ENCODE results near the gene METAP2. TPM values are rescaled to one million over a fixed set of nuclear protein-coding genes. Genes with fewer than 3 reads are reported as not detected.

The METAP2 gene
- total and polyA plus RNA-seq, 2 of the 8 experiments (the other 6 are each of a cell fraction or from before 2014, with no cell fraction given), result 41.3 to 114 TPM

GRCh38 chr12:95547522-95548055 is 73.6 kb downstream of the METAP2 start:
- Histone ChIP-seq H4K91ac (replicated peaks; ENCODE audit: insufficient read length, low read length) (peak overlapping the region; percentile 97), H3K36me3 (ENCODE audit: control insufficient read depth in 2 of 4, insufficient read depth in 4 of 4, low read length in 3 of 4) (peaks cover 0 to 5% (median under 1%) of the 10 kb centered on the region in 4 experiments; a peak in 2 of 8 replicates), H3K4me2 (ENCODE audit: insufficient read depth in 1 of 2, low read depth in 2 of 2, low read length in 2 of 2) (peak overlapping the region; percentile 77 to 97), H2BK12ac (ENCODE audit: low read depth, low read length) (no peak overlapping the region), H4K5ac (ENCODE audit: insufficient read length, low read depth, low read length) (peak overlapping the region; percentile 25), H3K9me3 (ENCODE audit: insufficient read depth in 2 of 2, low read depth in 1 of 2, low read length in 1 of 2) (no peaks in the 10 kb centered on the region), H3K27me3 (replicated peaks in 1 of 4; ENCODE audit: control insufficient read depth in 3 of 4, extremely low read depth in 1 of 4, insufficient read depth in 3 of 4, low read length in 3 of 4) (no peaks in the 10 kb centered on the region), H2BK15ac (ENCODE audit: low read length) (no peak overlapping the region), H3K23me2 (ENCODE audit: low read depth, low read length) (peaks cover 10% of the 10 kb centered on the region; the same call in 1 of the 2 replicates), H3K4ac (replicated peaks; ENCODE audit: insufficient read length, low read depth, low read length) (peak overlapping the region; percentile 69), H3K27ac (ENCODE audit: low read depth, low read length) (peak overlapping the region; percentile 94), H2BK120ac (replicated peaks; ENCODE audit: low read depth, low read length) (no peak overlapping the region), H3K18ac (ENCODE audit: extremely low read depth, low read length) (peak overlapping the region; percentile 98), H3K4me3 (ENCODE audit: extremely low read depth in 1 of 4, insufficient read depth in 2 of 4, low read depth in 3 of 4, low read length in 4 of 4) (peak overlapping the region; percentile 71 to 95 (median 88)), H4K8ac (ENCODE audit: extremely low read depth, insufficient read depth, low read length) (no peak overlapping the region), H3K56ac (replicated peaks; ENCODE audit: insufficient read length, low read depth, low read length) (peak overlapping the region; percentile 62), H3K9ac (replicated peaks in 1 of 4; ENCODE audit: extremely low read depth in 1 of 4, low read depth in 3 of 4, low read length in 3 of 4) (peak overlapping the region; percentile 77 to 95 (median 85)), H3K14ac (ENCODE audit: insufficient read length) (no peak overlapping the region), H3K23ac (ENCODE audit: insufficient read length) (no peak overlapping the region), H4K20me1 (replicated peaks in 1 of 2; ENCODE audit: control insufficient read depth in 1 of 2, insufficient read depth in 2 of 2, low read length in 2 of 2) (no peaks in the 10 kb centered on the region), H2BK5ac (ENCODE audit: low read depth, low read length) (peak overlapping the region; percentile 94), H2AFZ (ENCODE audit: low read length) (no peak overlapping the region), H3K79me1 (ENCODE audit: low read depth, low read length) (no peaks in the 10 kb centered on the region), H3K79me2 (ENCODE audit: control insufficient read depth in 1 of 2, insufficient read depth in 2 of 2, low read length in 2 of 2) (peaks cover 35 to 88% of the 10 kb centered on the region in 2 experiments), H3K4me1 (replicated peaks in 1 of 4; ENCODE audit: control insufficient read depth in 3 of 4, insufficient read depth in 4 of 4, low read length in 3 of 4) (peaks cover 0 to 12% (median 1%) of the 10 kb centered on the region in 4 experiments; a peak in 2 of 7 replicates), H2AK5ac (ENCODE audit: low read depth, low read length) (no peak overlapping the region), H2BK20ac (ENCODE audit: low read length) (no peak overlapping the region)
- ChIA-PET CTCF (ENCODE audit: partially characterized antibody) (interaction anchor here (0.8 to 1.7 kb wide), 5 partner anchors 9 to 32 kb away, joined by 4 to 9 read pairs (median 4); no protein-coding TSS in a partner anchor), POLR2A (ENCODE audit: partially characterized antibody) (interaction anchor here (0.8 to 2.3 kb wide), 18 partner anchors 9 to 310 kb away, joined by 3 to 29 read pairs (median 4); no protein-coding TSS in a partner anchor)
- FAIRE-seq, result peak; percentile 65
- DNase-seq (ENCODE audit: low read depth in 1 of 2, low spot score in 2 of 2), result no peak
- 4% methylated on average over 9 of the region's 9 CpGs; no CpG with 5 or more reads in 1 of the 2 experiments for WGBS, 2 experiments (ENCODE audit: extremely low coverage in 1 of 2, insufficient coverage in 1 of 2, insufficient read length in 1 of 2, insufficient replicate concordance in 2 of 2, low coverage in 1 of 2, low lambda C conversion rate in 2 of 2, missing lambda C conversion rate in 1 of 2)
- TF ChIP-seq RNF2 (IDR thresholded peaks at IDR 0.05; ENCODE audit: borderline replicate concordance, low read depth, low read length, missing control alignments, poor library complexity, severe bottlenecking), result no peak
- no peak for TF ChIP-seq SIX5 (IDR thresholded peaks at IDR 0.05; ENCODE audit: low read depth, low read length)
- no peak for TF ChIP-seq SP4 (IDR thresholded peaks at IDR 0.05; ENCODE audit: low read length)
- TF ChIP-seq BACH1 (IDR thresholded peaks at IDR 0.05; ENCODE audit: low read length), result no peak
- TF ChIP-seq HDAC2 (IDR thresholded peaks at IDR 0.05; ENCODE audit: borderline replicate concordance in 1 of 2, low read depth in 2 of 2, low read length in 2 of 2), result peak; percentile 34 to 39; a peak in 1 of 4 replicates
- TF ChIP-seq SAP30 (IDR thresholded peaks at IDR 0.05; ENCODE audit: insufficient read depth, insufficient replicate concordance, low read length), result peak; percentile 40
- no peak for TF ChIP-seq CBX5 (IDR thresholded peaks at IDR 0.05; ENCODE audit: low read depth, low read length)
- TF ChIP-seq CHD1 (IDR thresholded peaks at IDR 0.05; ENCODE audit: low read depth, low read length), result no peak
- no peak for TF ChIP-seq CHD2 (IDR thresholded peaks at IDR 0.05; ENCODE audit: low read length)
- TF ChIP-seq GABPA (IDR thresholded peaks at IDR 0.05; ENCODE audit: borderline replicate concordance, insufficient read depth, low read length), result no peak
- peak; percentile 61; the same call in 1 of the 2 replicates for TF ChIP-seq TBP (IDR thresholded peaks at IDR 0.05; ENCODE audit: low read depth, low read length)
- TF ChIP-seq TAF7 (optimal IDR thresholded peaks at IDR 0.05; ENCODE audit: borderline replicate concordance, low read depth, low read length), result peak; percentile 54
- no peak for TF ChIP-seq SIRT6 (IDR thresholded peaks at IDR 0.05; ENCODE audit: low read length)

All from H1 (cell line).